Measurements from ENCODE around the gene RAP1GAP2.

- no peak for TF ChIP-seq ZNF623 (tag by site-specific recombination; IDR thresholded peaks at IDR 0.05)
- TF ChIP-seq, protein P1, sequence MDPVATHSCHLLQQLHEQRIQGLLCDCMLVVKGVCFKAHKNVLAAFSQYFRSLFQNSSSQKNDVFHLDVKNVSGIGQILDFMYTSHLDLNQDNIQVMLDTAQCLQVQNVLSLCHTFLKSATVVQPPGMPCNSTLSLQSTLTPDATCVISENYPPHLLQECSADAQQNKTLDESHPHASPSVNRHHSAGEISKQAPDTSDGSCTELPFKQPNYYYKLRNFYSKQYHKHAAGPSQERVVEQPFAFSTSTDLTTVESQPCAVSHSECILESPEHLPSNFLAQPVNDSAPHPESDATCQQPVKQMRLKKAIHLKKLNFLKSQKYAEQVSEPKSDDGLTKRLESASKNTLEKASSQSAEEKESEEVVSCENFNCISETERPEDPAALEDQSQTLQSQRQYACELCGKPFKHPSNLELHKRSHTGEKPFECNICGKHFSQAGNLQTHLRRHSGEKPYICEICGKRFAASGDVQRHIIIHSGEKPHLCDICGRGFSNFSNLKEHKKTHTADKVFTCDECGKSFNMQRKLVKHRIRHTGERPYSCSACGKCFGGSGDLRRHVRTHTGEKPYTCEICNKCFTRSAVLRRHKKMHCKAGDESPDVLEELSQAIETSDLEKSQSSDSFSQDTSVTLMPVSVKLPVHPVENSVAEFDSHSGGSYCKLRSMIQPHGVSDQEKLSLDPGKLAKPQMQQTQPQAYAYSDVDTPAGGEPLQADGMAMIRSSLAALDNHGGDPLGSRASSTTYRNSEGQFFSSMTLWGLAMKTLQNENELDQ (tag by site-specific recombination; IDR thresholded peaks at IDR 0.05; ENCODE audit: low read depth): no peak
- TF ChIP-seq ZNF560 (tag by site-specific recombination; IDR thresholded peaks at IDR 0.05; ENCODE audit: borderline replicate concordance): no peak
- no peak for TF ChIP-seq ZNF76 (tag by site-specific recombination; IDR thresholded peaks at IDR 0.05; ENCODE audit: borderline replicate concordance, low read depth)
Measured at GRCh38 chr17:2855063-2855600, 58.9 kb downstream of the RAP1GAP2 start.
